SHP77 treated with DMSO at 0.1 percent for 48 hours (cell line): ENCODE results near the gene OXA1L.
"Not testable (repeated sequence)": the region's sequence is repeated elsewhere in the genome, so short reads cannot be mapped to it uniquely, and the experiment has no call there.

Source experiments
- DNase-seq: peaks from one replicate; lab custom pipeline; 2025; lab: John Stamatoyannopoulos, UW

OXA1L gene

DNA sequence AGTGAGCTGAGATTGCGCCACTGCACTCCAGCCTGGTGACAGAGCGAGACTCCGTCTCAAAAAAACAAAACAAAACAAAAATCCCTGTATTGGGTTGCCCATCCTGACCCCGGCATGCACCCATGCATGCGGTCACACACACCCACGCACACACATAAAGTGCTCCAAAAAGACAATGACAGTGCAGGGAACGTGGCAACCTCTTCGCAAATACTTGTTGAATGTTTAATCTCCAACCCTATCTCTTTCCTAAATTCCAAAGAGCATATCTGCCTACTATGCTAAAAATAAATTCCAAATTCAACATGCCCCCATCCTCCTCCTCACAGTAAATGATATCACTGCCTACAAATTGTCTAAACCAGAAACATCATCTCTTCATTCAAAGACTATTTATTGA, 35.2 kb downstream of the OXA1L start:
- DNase-seq = no peak

GRCh38 chr14:22802860-22803686, 36.6 kb downstream of the OXA1L start:
- no peak for DNase-seq

- DNase-seq = no peak
These were observed 37.1 kb downstream of the OXA1L start for GRCh38 chr14:22803687-22803974.

GRCh38 chr14:22805235-22805634, 38.7 kb downstream of the OXA1L start:
- DNase-seq = not testable (repeated sequence)

- DNase-seq = no peak
These were observed 41.1 kb downstream of the OXA1L start for GRCh38 chr14:22807432-22808087.

DNA sequence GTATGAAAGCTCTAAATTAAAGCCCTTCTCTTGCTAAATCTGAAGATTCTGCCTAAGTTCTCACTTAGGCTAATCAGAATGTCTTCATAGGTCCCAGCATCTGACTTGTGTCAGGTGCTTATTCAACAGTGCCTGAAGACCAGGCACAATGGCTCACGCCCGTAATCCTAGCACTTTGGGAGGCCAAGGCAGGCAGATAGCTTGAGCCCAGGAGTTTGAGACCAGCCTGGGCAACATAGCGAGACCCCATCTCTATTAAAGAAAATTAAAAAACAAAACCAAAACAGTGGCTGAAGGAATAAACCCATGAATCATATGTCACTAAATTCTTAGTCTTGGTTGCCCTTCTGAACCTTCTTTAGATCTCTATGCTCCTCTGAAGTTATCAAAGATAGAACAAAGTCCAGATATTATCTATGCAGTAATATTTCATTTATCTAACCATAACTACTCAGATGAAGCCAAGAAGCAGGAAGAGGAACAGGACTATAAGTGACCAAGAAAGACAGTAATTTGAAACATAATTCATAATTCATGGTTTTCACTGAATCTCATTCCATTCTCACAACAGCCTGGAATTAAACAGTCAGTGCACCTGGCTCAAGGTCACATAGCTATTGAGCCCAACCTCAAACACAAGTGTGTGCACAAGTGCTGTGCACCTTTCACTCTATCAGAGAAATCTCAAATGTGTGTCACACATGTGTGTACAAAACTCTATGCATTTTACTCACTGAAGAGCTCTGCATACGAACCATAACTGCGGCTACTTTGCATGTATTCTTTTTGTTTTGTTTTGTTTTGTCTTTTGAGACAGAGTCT, 42.1 kb downstream of the OXA1L start:
- no peak for DNase-seq

GRCh38 chr14:22811722-22812121, 45.2 kb downstream of the OXA1L start:
- no peak for DNase-seq

- DNase-seq = no peak
These were observed 46.3 kb downstream of the OXA1L start for GRCh38 chr14:22812744-22813143.

- no peak for DNase-seq
These were observed 46.7 kb downstream of the OXA1L start for GRCh38 chr14:22813145-22813544.

GRCh38 chr14:22814373-22814772, 47.9 kb downstream of the OXA1L start:
- no peak for DNase-seq

DNA sequence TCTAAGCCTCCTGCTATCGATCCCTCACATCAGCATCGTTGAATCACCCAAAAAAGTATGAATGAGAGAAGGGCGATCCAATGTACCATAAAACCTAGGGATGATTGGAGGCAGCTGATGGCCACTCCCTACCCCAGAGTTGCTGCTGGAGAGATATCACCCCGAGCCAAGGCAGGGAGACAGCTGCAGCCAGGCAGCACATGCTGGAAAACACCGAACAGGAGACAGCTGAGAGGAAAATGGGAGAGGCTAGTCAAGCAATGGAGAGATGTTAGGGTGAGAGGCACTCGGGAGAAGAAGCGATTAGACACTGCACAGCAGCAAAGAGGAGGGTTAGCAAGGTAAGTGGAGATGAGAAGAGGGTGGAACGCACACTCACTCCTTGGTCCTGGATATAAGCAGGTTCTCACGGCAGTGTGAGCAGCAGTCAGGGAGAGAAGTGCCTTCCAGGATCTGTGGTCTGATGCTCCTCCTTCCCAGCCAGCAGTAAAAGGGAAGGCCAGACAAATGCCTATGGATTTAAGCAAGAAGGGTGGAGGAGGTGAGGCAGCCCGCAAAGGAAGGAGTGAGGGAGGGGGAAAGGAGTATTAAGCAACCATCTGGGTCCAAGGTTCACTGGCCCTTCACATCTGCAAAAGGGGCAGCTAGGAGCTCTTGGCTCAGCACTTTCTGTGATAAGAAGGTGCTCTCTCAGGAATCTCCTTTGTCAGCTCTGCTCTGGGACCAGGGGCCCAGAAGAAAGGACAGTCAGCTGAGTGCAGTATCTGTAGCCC, 48.6 kb downstream of the OXA1L start, which contains the start of gene SLC7A7:
TSS of gene SLC7A7 (minus strand) at position 495 of the 773 bp plus-strand sequence. CDS start 2,037 bp downstream, outside the sequence.
- DNase-seq = no peak

GRCh38 chr14:22819151-22819988, 52.9 kb downstream of the OXA1L start:
- DNase-seq = no peak

GRCh38 chr14:22820731-22821130, 54.2 kb downstream of the OXA1L start:
- no peak for DNase-seq

DNA sequence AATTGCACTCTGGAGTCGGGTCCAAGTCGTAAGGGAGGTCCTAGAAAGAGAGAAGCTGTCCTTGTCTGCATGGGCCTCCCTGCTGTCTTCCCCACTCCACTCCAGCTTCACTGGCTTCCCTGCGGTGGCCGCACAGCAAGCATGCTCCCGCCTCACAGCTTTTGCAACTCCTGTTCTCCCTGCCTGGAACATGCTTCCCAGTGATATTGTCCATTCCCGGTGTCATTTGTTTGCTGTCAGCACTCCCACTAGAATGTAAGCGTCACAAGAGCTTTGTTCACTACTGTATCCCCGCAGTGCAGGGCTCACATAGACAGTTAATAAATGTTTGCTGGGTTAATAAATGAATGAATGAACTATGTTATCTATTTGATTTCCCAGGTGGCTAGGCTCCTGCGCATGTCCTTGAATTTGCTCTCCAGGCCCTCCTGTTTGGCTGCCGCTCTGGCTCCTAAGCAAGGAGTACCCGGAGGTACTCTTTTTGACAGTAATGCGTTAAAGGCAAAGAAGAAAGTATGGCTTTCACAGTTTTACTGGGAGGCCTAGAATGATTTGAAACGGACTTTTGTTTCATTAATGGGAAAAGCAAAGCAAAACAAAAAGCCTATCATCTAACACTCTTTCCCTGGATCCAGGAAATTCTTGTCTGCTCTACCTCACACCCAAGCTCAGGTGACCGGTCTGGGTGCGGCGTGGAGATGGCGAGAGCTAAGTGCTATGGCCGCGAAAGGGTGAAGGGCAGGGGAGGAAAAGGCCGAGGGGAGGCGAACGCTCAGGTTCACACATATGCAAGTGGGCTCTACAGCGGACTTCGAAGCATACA, 54.9 kb downstream of the OXA1L start:
- DNase-seq = no peak

DNA sequence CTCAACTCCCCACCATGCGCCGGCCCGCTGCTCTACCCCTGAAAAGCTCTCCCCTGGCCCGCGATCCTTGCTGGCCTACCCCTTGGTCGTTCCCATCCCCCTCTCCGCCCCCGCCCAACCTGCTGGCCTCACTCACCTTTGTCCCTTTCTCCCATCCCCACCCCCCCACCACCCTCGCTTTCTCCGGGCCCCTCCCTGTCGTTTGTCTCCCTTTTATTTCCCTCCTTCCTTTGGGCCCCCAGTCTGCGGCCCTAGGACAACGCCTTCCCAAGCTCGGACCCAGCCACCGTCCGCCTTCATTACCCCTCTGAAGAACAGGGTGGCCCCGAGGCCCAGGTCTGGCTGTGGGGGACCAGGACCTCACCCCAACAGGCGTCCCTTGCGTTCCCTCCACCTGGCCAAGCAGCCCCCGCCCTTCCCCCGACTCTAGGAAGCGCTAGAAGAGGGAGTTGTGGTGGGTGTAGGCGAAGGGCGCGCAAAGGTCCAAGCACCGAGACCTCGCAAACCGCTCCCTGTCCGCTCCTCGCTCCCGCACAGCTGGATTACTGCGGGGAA, 55.6 kb downstream of the OXA1L start:
- DNase-seq = no peak
